ENCODE data around the gene ADGRF1. TPM values are rescaled to one million over a fixed set of nuclear protein-coding genes. Genes with fewer than 3 reads are reported as not detected.

ADGRF1 gene
- total and polyA plus RNA-seq, 2 donors (not counting 3 experiments of a cell fraction or from before 2014, with no cell fraction given), result not detected

- dilution Hi-C loops (cut with MboI; ENCODE audit: extremely low pct_ligation_motif_present, low sequenced_read_pairs), result no loop called here
These were observed 22.1 kb upstream of the ADGRF1 start for GRCh38 chr6:47064274-47064673.

More at GRCh38 chr6:47064274-47064673, 22.1 kb upstream of the ADGRF1 start:
- DNase-seq (ENCODE audit: low read depth, low spot score), result no peak
- POLR2A ChIA-PET, result no interaction called here
- Histone ChIP-seq H3K9me3 (replicated peaks; ENCODE audit: control insufficient read depth, insufficient read depth, low read length) (no peaks in the 10 kb centered on the region), H2AFZ (ENCODE audit: low read depth, low read length) (no peak overlapping the region), H3K4me3 (replicated peaks in 1 of 3; ENCODE audit: insufficient read depth in 1 of 3, low read depth in 1 of 3, low read length in 3 of 3) (no peak overlapping the region), H3K27me3 (ENCODE audit: control insufficient read depth in 2 of 2, insufficient read depth in 2 of 2, low read length in 2 of 2) (no peaks in the 10 kb centered on the region), H3K9me1 (replicated peaks; ENCODE audit: control insufficient read depth, extremely low read depth, insufficient read depth, low read length) (no peaks in the 10 kb centered on the region), H3K4me2 (ENCODE audit: insufficient read depth, low read length) (no peak overlapping the region), H3K36me3 (ENCODE audit: control insufficient read depth in 2 of 2, extremely low read depth in 1 of 2, insufficient read depth in 2 of 2, low read length in 2 of 2) (no peaks in the 10 kb centered on the region), H3K27ac (ENCODE audit: insufficient read depth, low read depth, low read length) (no peak overlapping the region), H3K79me2 (ENCODE audit: control insufficient read depth, insufficient read depth, low read length) (no peaks in the 10 kb centered on the region), H4K20me1 (replicated peaks; ENCODE audit: control insufficient read depth, extremely low read depth, insufficient read depth, low read length) (no peaks in the 10 kb centered on the region), H3K4me1 (ENCODE audit: control insufficient read depth, extremely low read depth, insufficient read depth, low read length) (peaks cover 11% of the 10 kb centered on the region), H3K9ac (replicated peaks; ENCODE audit: extremely low read depth, insufficient read depth, low read length) (no peak overlapping the region)
- BruUV-seq (replicated peaks), result no TSS peak
- CTCF ChIA-PET, result interaction anchor here (1.2 kb wide), 1 partner anchor 9 kb away, joined by 3 read pairs; no protein-coding TSS in a partner anchor
- FAIRE-seq, result no peak
- intact Hi-C loops (cut with micrococcal nuclease), result no loop called here
- TF ChIP-seq GATA2 (IDR thresholded peaks at IDR 0.05; ENCODE audit: insufficient read depth, insufficient read length, low read depth, low read length), result no peak
- no peak for TF ChIP-seq CTCF (IDR thresholded peaks at IDR 0.05; ENCODE audit: extremely low read depth in 1 of 2, insufficient read depth in 1 of 2, low read depth in 1 of 2, low read length in 2 of 2)
- TF ChIP-seq EZH2 (IDR thresholded peaks at IDR 0.05; ENCODE audit: borderline replicate concordance, low read depth, low read length, severe bottlenecking), result no peak
- no peak for TF ChIP-seq JUN (IDR thresholded peaks at IDR 0.05; ENCODE audit: borderline replicate concordance, insufficient read depth, insufficient read length, low read depth)
- TF ChIP-seq MYC (IDR thresholded peaks at IDR 0.05; ENCODE audit: low read depth, low read length), result no peak
- no peak for TF ChIP-seq POLR2A (IDR thresholded peaks at IDR 0.05; ENCODE audit: low read depth, low read length)
- TF ChIP-seq POLR2AphosphoS5 (IDR thresholded peaks at IDR 0.05; ENCODE audit: insufficient read depth, low read depth, low read length), result no peak
- TF ChIP-seq FOS (IDR thresholded peaks at IDR 0.05; ENCODE audit: borderline replicate concordance, insufficient read depth, low read length), result no peak
- TF ChIP-seq MAX (IDR thresholded peaks at IDR 0.05; ENCODE audit: insufficient read depth, insufficient read length), result no peak
